Ascending aorta (tissue), 2 donors: ENCODE measurements around the gene TATDN2. TPM values are rescaled to one million over a fixed set of nuclear protein-coding genes. Genes with fewer than 3 reads are reported as not detected.

Experiments
- DNase-seq, 2 donors: peaks; one replicate each; pipeline ENCODE4 v3.0.0-alpha.2; 2019; ENCODE audit warnings: low spot score in 2 of 2
- H3K27ac ChIP-seq, 2 donors: fragments of 200-600 bp; sonication (generic); one replicate each; pipeline ENCODE4 v1.5.1; 2016 to 2017; ENCODE audit warnings: mild to moderate bottlenecking in 1 of 2
- H3K27me3 ChIP-seq: fragments of 200-600 bp; sonication (generic); one replicate; pipeline ENCODE4 v1.5.1; 2017
- H3K36me3 ChIP-seq, 2 donors: fragments of 200-600 bp; sonication (generic); one replicate each; pipeline ENCODE4 v1.5.1; 2016
- H3K4me1 ChIP-seq, 2 donors: fragments of 200-600 bp; sonication (generic); one replicate each; pipeline ENCODE4 v1.5.1; 2016 to 2017; ENCODE audit warnings: mild to moderate bottlenecking in 1 of 2
- H3K4me3 ChIP-seq, 2 donors: fragments of 200-600 bp; sonication (generic); one replicate each; pipeline ENCODE4 v1.5.1; 2016 to 2017; ENCODE audit warnings: mild to moderate bottlenecking in 1 of 2
- H3K9me3 ChIP-seq, 2 donors: fragments of 200-600 bp; sonication (generic); one replicate each; pipeline ENCODE4 v1.5.1; 2016
- CTCF ChIP-seq, 3 experiments: fragments of 200-600 bp in 2 of 3; fragments of 450-650 bp in 1 of 3; sonication (generic) in 2 of 3; IDR thresholded peaks; one replicate each; pipeline ENCODE4 v1.5.1; 2016 to 2019; ENCODE audit warnings: antibody characterized with exemption in 3 of 3, mild to moderate bottlenecking in 1 of 3, moderate library complexity in 1 of 3
- intact Hi-C: fragments of 100-400 bp; cut with DNase I; formaldehyde crosslinking; loops from one replicate; pipeline ENCODE4 v1.15.1; 2023
- total RNA-seq: library from RNA; depleted of rRNA; stranded (reverse); fragments of >200 nt; gene quantifications from one replicate; pipeline ENCODE4 v1.1.0, GENCODE V29; 2016

The TATDN2 gene
- total RNA-seq, 1 donor from 2014 or later, result 29.1 TPM

DNA sequence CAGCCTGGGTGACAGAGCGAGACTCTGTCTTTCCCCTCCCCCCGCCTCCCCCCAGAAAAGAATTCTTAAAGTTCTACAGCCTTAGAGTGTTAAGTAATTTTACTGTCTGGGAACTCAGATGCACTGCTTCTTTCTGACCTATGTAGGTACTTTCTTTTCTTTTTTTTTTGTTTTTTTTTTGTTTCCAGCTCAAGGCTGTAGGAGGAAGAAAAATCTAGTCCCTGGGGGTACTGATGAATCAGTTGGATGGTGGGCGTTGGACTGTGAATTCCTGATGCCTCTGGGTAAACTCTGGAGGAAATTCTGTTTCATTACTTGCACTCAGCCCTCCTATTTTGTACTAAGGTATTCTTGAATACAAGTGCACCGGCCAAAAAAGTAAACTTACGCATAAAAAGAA, 33.7 kb downstream of the TATDN2 start:
- Histone ChIP-seq H3K4me3 (no peak overlapping the region), H3K27ac (no peak overlapping the region), H3K4me1 (no peaks in the 10 kb centered on the region), H3K27me3 (no peaks in the 10 kb centered on the region), H3K36me3 (peaks cover 57 to 79% of the 10 kb centered on the region in 2 donors), H3K9me3 (no peaks in the 10 kb centered on the region)
- DNase-seq, result no peak
- intact Hi-C loops, result no loop called here
- TF ChIP-seq CTCF (IDR thresholded peaks at IDR 0.05), result no peak

GRCh38 chr3:10283638-10284037, 35.4 kb downstream of the TATDN2 start:
- Histone ChIP-seq H3K36me3 (peaks cover 62 to 67% of the 10 kb centered on the region in 2 donors), H3K4me1 (no peaks in the 10 kb centered on the region), H3K9me3 (no peaks in the 10 kb centered on the region), H3K27me3 (no peaks in the 10 kb centered on the region), H3K4me3 (no peak overlapping the region), H3K27ac (no peak overlapping the region)
- no peak for TF ChIP-seq CTCF (IDR thresholded peaks at IDR 0.05)
- no peak for DNase-seq
- intact Hi-C loops, result no loop called here

- Histone ChIP-seq H3K27me3 (no peaks in the 10 kb centered on the region), H3K9me3 (no peaks in the 10 kb centered on the region), H3K36me3 (peaks cover 60 to 65% of the 10 kb centered on the region in 2 donors), H3K27ac (no peak overlapping the region), H3K4me3 (no peak overlapping the region), H3K4me1 (no peaks in the 10 kb centered on the region)
- intact Hi-C loops, result no loop called here
- DNase-seq, result no peak
- no peak for TF ChIP-seq CTCF (IDR thresholded peaks at IDR 0.05)
These were observed 36.2 kb downstream of the TATDN2 start for GRCh38 chr3:10284496-10284895.

DNA sequence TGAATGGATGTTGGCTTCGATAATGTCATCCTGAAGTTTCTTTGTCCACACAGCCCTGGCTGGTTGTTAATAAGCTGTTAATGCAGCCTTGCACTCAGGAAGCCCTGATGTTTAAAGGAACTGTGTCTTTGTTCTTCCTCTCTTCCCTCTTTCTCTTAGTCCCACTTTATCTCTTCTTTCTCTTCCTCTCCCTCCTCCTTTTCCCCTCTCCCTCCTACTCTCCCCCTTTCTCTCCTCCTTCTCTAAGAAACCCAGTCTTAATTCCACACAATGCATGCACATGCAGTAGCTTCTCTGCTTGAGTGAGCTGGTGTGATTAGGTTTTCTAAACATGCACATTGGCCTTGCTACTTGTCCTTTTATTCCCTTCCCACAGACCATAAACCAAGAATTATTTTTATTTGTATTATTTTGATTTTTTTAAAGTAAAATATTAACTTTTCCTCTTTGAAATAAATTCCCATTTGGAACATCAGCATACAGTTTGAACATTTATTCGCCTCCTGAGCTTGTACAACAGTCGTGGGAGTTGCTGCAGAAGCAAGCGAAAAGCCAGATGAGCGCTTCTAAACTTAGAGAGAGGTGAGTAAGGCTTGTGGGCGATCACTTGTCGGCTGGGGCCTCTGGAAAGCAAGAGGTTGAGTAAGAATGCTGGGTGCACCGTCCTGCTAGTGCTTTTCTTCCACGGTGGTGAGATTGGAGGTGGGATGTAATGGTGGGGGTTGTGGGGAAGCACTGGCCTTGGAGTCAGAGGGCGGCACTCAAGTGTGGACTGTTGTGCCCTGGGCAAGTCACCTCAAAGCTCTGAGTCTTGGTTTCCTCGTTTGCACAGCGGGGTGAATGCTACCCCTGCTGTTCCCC, 37.2 kb downstream of the TATDN2 start:
- no peaks in the 10 kb centered on the region for H3K27me3 ChIP-seq
- no peak for TF ChIP-seq CTCF (IDR thresholded peaks at IDR 0.05)
- H3K4me1 ChIP-seq, result no peaks in the 10 kb centered on the region
- H3K36me3 ChIP-seq, result peaks cover 56 to 61% of the 10 kb centered on the region in 2 donors
- intact Hi-C loops, result no loop called here
- H3K9me3 ChIP-seq, result no peaks in the 10 kb centered on the region
- no peak overlapping the region for H3K4me3 ChIP-seq
- no peak overlapping the region for H3K27ac ChIP-seq
- no peak for DNase-seq

DNA sequence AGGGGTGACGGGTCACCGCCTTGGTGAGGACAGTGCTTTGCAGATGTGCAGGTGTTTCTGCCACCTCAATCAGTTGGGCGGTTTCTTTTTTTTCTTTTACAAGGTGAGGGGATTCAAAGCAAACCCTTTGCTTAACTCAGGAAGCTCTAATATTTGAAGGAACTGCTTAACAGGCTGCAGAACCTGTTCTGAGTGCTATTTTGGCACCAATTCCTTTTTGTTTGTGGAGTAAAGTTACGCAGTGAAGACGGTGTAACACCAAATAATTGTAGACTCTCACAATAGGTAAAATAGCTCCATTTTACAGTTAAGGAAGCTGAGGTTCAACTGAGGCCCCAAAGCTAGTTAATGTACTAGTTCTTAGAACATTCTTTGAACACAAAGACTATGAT, 37.9 kb downstream of the TATDN2 start:
- Histone ChIP-seq H3K9me3 (no peaks in the 10 kb centered on the region), H3K36me3 (peaks cover 50 to 56% of the 10 kb centered on the region in 2 donors), H3K4me1 (no peaks in the 10 kb centered on the region), H3K4me3 (no peak overlapping the region), H3K27me3 (no peaks in the 10 kb centered on the region), H3K27ac (no peak overlapping the region)
- intact Hi-C loops, result no loop called here
- no peak for DNase-seq
- TF ChIP-seq CTCF (IDR thresholded peaks at IDR 0.05), result no peak
